ENCODE data around the gene SLC39A6. TPM values are rescaled to one million over a fixed set of nuclear protein-coding genes. Genes with fewer than 3 reads are reported as not detected.
"Not testable (repeated sequence)": the region's sequence is repeated elsewhere in the genome, so short reads cannot be mapped to it uniquely, and the experiment has no call there.

The SLC39A6 gene
- total RNA-seq, 1 donor from 2014 or later, result 17.6 TPM

DNA sequence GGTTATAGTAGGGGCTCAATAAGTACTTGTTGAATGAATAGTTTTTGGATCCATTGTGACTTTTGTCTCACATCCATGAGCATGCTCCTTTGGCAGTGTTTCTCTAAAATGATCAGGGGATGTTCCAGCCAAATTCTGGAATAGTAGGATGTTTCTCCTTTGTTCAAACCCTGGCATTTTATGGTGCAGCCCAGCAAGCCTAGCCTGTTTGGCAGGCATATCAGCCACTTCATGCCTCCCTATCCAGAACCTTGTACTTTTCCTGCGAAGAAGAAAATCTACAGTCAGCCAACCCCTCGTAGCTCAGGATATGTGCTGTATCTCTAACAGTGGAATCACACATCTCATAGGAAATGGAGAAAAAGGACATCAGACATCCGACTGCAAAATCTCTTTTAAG is 34.7 kb downstream of the SLC39A6 start:
- Mint-ChIP-seq H3K9me3 (no peaks in the 10 kb centered on the region), H3K27me3 (peaks cover 5% of the 10 kb centered on the region), H3K4me1 (no peaks in the 10 kb centered on the region), H3K4me3 (no peak overlapping the region), H3K27ac (no peak overlapping the region), H3K36me3 (ENCODE audit: low read depth) (no peaks in the 10 kb centered on the region)
- CTCF ChIA-PET, result interaction anchor here (1.5 to 8.8 kb wide), 4 partner anchors 8 to 189 kb away, joined by 3 to 142 read pairs (median 12); no protein-coding TSS in a partner anchor
- POLR2A ChIA-PET, result no interaction called here
- ATAC-seq (ENCODE audit: low read depth) (no peak), DNase-seq (no peak)
- intact Hi-C loops (cut with micrococcal nuclease), result no loop called here
- TF ChIP-seq, protein P1, sequence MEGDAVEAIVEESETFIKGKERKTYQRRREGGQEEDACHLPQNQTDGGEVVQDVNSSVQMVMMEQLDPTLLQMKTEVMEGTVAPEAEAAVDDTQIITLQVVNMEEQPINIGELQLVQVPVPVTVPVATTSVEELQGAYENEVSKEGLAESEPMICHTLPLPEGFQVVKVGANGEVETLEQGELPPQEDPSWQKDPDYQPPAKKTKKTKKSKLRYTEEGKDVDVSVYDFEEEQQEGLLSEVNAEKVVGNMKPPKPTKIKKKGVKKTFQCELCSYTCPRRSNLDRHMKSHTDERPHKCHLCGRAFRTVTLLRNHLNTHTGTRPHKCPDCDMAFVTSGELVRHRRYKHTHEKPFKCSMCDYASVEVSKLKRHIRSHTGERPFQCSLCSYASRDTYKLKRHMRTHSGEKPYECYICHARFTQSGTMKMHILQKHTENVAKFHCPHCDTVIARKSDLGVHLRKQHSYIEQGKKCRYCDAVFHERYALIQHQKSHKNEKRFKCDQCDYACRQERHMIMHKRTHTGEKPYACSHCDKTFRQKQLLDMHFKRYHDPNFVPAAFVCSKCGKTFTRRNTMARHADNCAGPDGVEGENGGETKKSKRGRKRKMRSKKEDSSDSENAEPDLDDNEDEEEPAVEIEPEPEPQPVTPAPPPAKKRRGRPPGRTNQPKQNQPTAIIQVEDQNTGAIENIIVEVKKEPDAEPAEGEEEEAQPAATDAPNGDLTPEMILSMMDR (IDR thresholded peaks at IDR 0.05), result no peak

DNA sequence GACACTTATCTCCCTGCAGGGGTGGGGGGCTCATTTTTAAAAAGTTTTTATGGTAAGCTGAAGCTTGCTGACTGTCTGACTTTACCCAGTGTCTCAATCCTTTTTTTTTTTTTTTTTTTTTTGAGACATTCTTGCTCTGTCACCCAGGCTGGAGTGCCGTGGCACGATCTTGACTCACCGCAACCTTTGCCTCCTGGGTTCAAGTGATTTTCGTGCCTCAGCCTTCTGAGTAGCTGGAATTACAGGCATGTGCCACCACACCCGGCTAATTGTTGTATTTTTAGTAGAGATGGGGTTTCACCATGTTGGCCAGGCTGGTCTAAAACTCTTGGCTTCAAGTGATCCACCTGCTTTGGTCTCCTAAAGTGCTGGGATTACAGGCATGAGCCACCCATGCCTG is 37.0 kb downstream of the SLC39A6 start:
- H3K36me3 Mint-ChIP-seq (ENCODE audit: low read depth); DNase-seq; POLR2A ChIA-PET; H3K27ac Mint-ChIP-seq; H3K4me1 Mint-ChIP-seq; H3K27me3 Mint-ChIP-seq; ATAC-seq (ENCODE audit: low read depth); intact Hi-C loops (cut with micrococcal nuclease); H3K4me3 Mint-ChIP-seq; H3K9me3 Mint-ChIP-seq; CTCF ChIA-PET: not testable (repeated sequence)

DNA sequence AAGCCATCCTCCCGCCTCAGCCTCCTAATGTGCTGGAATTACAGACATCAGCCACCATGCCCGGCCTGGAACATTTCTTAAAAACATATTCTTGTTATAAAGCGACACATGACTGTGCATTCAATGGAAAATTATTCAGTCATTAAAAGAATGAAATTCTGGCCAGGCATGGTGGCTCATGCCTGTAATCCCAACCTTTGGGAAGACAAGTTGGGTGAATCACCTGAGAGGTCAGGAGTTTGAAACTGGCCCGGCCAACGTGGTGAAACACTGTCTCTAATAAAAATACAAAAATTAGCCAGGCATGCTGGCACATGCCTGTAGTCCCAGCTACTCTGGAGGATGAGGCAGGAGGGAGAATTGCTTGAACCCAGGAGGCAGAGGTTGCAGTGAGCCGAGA is 40.1 kb downstream of the SLC39A6 start:
- Mint-ChIP-seq H3K27ac (no peak overlapping the region), H3K4me1 (peaks cover 10% of the 10 kb centered on the region), H3K4me3 (no peak overlapping the region), H3K27me3 (no peaks in the 10 kb centered on the region), H3K9me3 (no peaks in the 10 kb centered on the region), H3K36me3 (ENCODE audit: low read depth) (no peaks in the 10 kb centered on the region)
- ChIA-PET CTCF (no interaction called here), POLR2A (no interaction called here)
- TF ChIP-seq, protein P1 (IDR thresholded peaks at IDR 0.05), result no peak
- DNase-seq, result no peak
- intact Hi-C loops (cut with micrococcal nuclease), result no loop called here
- no peak for ATAC-seq (ENCODE audit: low read depth)

DNA sequence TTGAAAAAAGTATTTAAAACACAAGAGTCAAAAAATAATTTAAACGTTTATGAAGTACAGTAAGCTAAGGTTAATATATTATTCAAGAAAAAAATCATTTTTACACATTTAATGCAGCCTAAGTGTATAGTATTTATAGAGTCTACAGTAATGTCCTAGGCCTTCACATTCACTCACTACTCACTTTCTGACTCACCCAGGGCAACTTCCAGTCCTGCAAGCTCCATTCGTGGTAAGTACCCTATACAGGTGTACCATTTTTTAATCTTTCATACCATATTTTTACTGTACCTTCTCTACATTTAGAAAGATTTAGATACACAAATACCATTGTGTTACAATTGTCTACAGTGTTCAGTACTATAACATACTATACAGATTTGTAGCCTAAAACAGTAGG is 40.9 kb downstream of the SLC39A6 start:
- DNase-seq, result no peak
- no peak for ATAC-seq (ENCODE audit: low read depth)
- Mint-ChIP-seq H3K9me3 (no peaks in the 10 kb centered on the region), H3K27ac (no peak overlapping the region), H3K4me1 (peaks cover 17% of the 10 kb centered on the region), H3K36me3 (ENCODE audit: low read depth) (no peaks in the 10 kb centered on the region), H3K27me3 (no peaks in the 10 kb centered on the region), H3K4me3 (no peak overlapping the region)
- intact Hi-C loops (cut with micrococcal nuclease), result no loop called here
- POLR2A ChIA-PET, result no interaction called here
- CTCF ChIA-PET, result no interaction called here
- TF ChIP-seq, protein P1 (IDR thresholded peaks at IDR 0.05), result no peak

DNA sequence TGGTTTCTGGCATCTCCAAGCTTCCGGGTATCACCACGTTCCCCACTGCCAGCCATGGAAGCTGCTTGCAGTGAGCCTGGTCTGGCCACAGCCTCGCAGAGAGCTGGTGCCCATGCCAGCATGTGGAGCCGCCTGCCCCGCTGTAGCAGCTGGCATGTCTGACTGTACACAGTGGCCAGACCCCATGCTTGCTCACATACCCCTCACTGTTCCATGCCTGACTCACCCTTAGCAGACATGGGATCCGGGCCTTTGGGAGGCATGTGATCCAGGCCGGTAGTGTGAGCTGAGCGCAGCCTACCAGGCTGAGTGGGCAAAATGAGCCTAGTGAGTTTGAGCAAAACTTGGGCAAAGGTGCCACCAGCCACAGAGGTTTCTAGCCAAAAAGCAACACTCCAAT is 43.0 kb downstream of the SLC39A6 start:
- Mint-ChIP-seq H3K4me3 (no peak overlapping the region), H3K9me3 (peaks cover 3% of the 10 kb centered on the region), H3K36me3 (ENCODE audit: low read depth) (peaks cover under 1% of the 10 kb centered on the region), H3K27ac (no peak overlapping the region), H3K27me3 (no peaks in the 10 kb centered on the region), H3K4me1 (peaks cover 28% of the 10 kb centered on the region)
- CTCF ChIA-PET, result interaction anchor here (1.1 to 1.4 kb wide), 2 partner anchors 9 to 68 kb away, joined by 4 to 5 read pairs; no protein-coding TSS in a partner anchor
- ATAC-seq (ENCODE audit: low read depth), result no peak
- TF ChIP-seq, protein P1 (IDR thresholded peaks at IDR 0.05), result no peak
- POLR2A ChIA-PET, result interaction anchor here (0.6 kb wide), 1 partner anchor 16 kb away, joined by 3 read pairs; no protein-coding TSS in a partner anchor
- intact Hi-C loops (cut with micrococcal nuclease), result no loop called here
- DNase-seq, result no peak

DNA sequence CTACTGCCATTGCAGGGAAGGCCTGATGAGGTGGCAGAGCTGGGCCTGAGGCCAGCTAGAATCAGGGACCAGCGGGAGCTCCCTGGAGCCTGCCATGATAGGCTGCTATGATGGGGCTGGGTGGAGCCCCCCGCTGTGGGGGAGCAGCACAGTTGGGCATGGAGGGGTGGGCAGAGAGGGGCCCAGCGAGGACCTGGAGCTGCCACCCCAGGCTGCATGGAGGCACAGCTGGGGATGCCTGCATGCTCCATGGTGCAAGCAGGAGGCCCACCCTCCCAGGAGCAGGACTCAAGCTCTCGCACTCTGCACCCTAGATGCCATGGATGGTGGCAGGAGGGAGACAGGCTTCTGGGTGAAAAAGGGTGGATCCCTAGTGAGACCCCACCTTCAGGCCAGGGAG is 43.9 kb downstream of the SLC39A6 start:
- H3K4me3 Mint-ChIP-seq, result no peak overlapping the region
- POLR2A ChIA-PET, result no interaction called here
- peaks cover 7% of the 10 kb centered on the region for H3K9me3 Mint-ChIP-seq
- no peaks in the 10 kb centered on the region for H3K27me3 Mint-ChIP-seq
- peaks cover 28% of the 10 kb centered on the region for H3K4me1 Mint-ChIP-seq
- CTCF ChIA-PET, result interaction anchor here (1.4 kb wide), 1 partner anchor 67 kb away, joined by 4 read pairs; no protein-coding TSS in a partner anchor
- peaks cover 4% of the 10 kb centered on the region for H3K36me3 Mint-ChIP-seq (ENCODE audit: low read depth)
- DNase-seq (no peak), ATAC-seq (ENCODE audit: low read depth) (no peak)
- TF ChIP-seq, protein P1 (IDR thresholded peaks at IDR 0.05), result no peak
- H3K27ac Mint-ChIP-seq, result no peak overlapping the region
- intact Hi-C loops (cut with micrococcal nuclease), result no loop called here

Measured in activated B cell treated with CpG ODN at 0.5 μM for 24 hours (primary cell).